ENCODE measurements around the gene PTPRE. TPM values are rescaled to one million over a fixed set of nuclear protein-coding genes. Genes with fewer than 3 reads are reported as not detected.

The PTPRE gene
- total RNA-seq, 2 donors from 2014 or later: 45.3 to 54.8 TPM

GRCh38 chr10:128059266-128059981, 152.5 kb downstream of the PTPRE start:
- H3K9me3 ChIP-seq (ENCODE audit: control insufficient read depth, low read length, poor library complexity, severe bottlenecking): no peaks in the 10 kb centered on the region
- ATAC-seq: no peak
- H3K36me3 Mint-ChIP-seq (ENCODE audit: low read depth): peaks cover 10% of the 10 kb centered on the region
- peaks cover 40% of the 10 kb centered on the region for H3K4me1 Mint-ChIP-seq
- DNase-seq: no peak
- H3K27ac Mint-ChIP-seq: peak overlapping the region; percentile 92
- H3K4me3 Mint-ChIP-seq: no peak overlapping the region
- no peaks in the 10 kb centered on the region for H3K27me3 Mint-ChIP-seq

DNA sequence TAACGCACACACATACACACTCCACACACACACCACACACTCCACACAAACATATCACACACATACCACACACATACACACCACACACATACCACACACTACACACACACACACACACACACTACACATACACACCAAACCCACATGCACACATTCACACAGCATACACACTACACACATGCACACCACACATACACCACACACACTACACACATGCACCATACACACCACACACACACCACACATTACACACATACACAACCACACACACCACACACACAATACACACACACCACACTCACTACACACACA, 153.0 kb downstream of the PTPRE start:
- H3K27me3 Mint-ChIP-seq: no peaks in the 10 kb centered on the region
- H3K27ac Mint-ChIP-seq: peak overlapping the region; percentile 92
- ATAC-seq: no peak
- H3K4me3 Mint-ChIP-seq: no peak overlapping the region
- no peaks in the 10 kb centered on the region for H3K9me3 ChIP-seq (ENCODE audit: control insufficient read depth, low read length, poor library complexity, severe bottlenecking)
- DNase-seq: no peak
- peaks cover 10% of the 10 kb centered on the region for H3K36me3 Mint-ChIP-seq (ENCODE audit: low read depth)
- H3K4me1 Mint-ChIP-seq: peaks cover 45% of the 10 kb centered on the region

GRCh38 chr10:128060341-128061250, 153.7 kb downstream of the PTPRE start:
- no peak for ATAC-seq
- Mint-ChIP-seq H3K27ac (peak overlapping the region; percentile 92), H3K4me1 (peaks cover 51% of the 10 kb centered on the region), H3K27me3 (no peaks in the 10 kb centered on the region), H3K4me3 (no peak overlapping the region), H3K36me3 (ENCODE audit: low read depth) (peaks cover 10% of the 10 kb centered on the region)
- no peak for DNase-seq
- H3K9me3 ChIP-seq (ENCODE audit: control insufficient read depth, low read length, poor library complexity, severe bottlenecking): no peaks in the 10 kb centered on the region

- DNase-seq (no peak), ATAC-seq (no peak)
- H3K9me3 ChIP-seq (ENCODE audit: control insufficient read depth, low read length, poor library complexity, severe bottlenecking): no peaks in the 10 kb centered on the region
- peaks cover 13% of the 10 kb centered on the region for H3K36me3 Mint-ChIP-seq (ENCODE audit: low read depth)
- H3K4me1 Mint-ChIP-seq: peaks cover 54% of the 10 kb centered on the region
- no peaks in the 10 kb centered on the region for H3K27me3 Mint-ChIP-seq
- peak overlapping the region; percentile 88 for H3K4me3 Mint-ChIP-seq
- peak overlapping the region; percentile 97 for H3K27ac Mint-ChIP-seq
Measured at GRCh38 chr10:128061306-128062300, 154.7 kb downstream of the PTPRE start.

DNA sequence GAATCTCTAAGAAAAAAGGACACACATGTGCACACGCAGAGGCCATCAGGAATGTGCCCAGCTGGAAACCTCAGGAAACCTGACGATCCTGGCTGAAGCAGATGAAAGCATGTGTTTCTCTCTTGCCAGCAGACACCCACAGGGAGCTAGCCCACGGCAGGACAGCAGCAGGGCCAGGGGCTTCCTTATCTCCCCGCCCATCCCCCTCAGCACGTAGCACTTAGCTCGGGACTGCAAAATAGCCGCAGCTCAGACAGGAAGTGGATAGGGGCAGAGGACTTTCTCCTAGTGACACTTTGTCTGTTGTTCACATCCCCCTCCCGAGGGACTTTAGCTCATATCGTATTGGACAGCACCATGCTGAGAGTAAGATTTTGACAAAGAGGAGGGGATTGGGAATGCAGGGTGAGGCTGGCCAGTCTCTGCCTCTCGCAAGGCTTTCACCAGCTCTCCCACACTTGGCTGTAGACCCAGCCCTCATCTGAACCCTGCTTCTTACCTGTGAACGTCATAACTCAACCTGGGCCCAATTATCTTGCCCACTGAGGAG, 155.5 kb downstream of the PTPRE start:
- Mint-ChIP-seq H3K36me3 (ENCODE audit: low read depth) (peaks cover 21% of the 10 kb centered on the region), H3K4me1 (peaks cover 62% of the 10 kb centered on the region), H3K27me3 (no peaks in the 10 kb centered on the region), H3K27ac (peak overlapping the region; percentile 97), H3K4me3 (peak overlapping the region; percentile 88)
- no peak for DNase-seq
- no peak for ATAC-seq
- no peaks in the 10 kb centered on the region for H3K9me3 ChIP-seq (ENCODE audit: control insufficient read depth, low read length, poor library complexity, severe bottlenecking)

DNA sequence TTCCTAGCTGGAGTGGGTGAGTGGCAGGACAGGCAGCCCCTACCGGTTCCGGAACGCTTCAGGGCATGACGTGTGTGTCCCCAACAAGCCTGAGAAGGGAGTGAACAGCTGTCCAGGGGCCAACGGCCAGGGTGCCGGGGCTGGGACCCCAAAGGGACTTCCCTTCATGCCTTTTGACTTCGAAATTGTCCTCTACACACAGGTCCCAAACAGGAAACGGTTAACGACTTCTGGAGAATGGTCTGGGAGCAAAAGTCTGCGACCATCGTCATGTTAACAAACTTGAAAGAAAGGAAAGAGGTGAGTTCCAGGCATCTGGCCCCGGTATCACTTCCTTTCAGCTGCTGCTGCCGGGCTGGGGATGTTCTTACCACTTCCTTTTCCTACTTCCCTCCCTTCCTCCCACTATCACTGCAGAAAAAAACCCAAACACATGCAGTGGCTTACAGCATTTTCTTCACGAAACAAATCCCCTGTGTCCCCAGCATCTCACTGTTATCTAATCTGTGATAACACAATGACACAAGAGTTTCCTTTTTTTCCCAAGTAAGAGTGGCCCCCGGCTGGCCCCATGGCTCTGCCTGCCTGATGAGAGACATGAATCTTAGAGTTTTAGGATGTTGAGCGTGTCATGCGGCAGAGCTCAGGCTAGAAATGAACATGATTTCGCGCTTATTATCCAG, 156.1 kb downstream of the PTPRE start:
- no peaks in the 10 kb centered on the region for H3K9me3 ChIP-seq (ENCODE audit: control insufficient read depth, low read length, poor library complexity, severe bottlenecking)
- peaks cover 59% of the 10 kb centered on the region for H3K4me1 Mint-ChIP-seq
- ATAC-seq (peak; percentile 75), DNase-seq (peak; percentile 27 to 47 (median 35))
- peaks cover 18% of the 10 kb centered on the region for H3K36me3 Mint-ChIP-seq (ENCODE audit: low read depth)
- H3K27ac Mint-ChIP-seq: peak overlapping the region; percentile 97
- H3K4me3 Mint-ChIP-seq: peak overlapping the region; percentile 88
- no peaks in the 10 kb centered on the region for H3K27me3 Mint-ChIP-seq

- no peak for DNase-seq
- Mint-ChIP-seq H3K36me3 (ENCODE audit: low read depth) (peaks cover 18% of the 10 kb centered on the region), H3K27ac (peak overlapping the region; percentile 97), H3K4me3 (peak overlapping the region; percentile 88), H3K4me1 (peaks cover 59% of the 10 kb centered on the region), H3K27me3 (no peaks in the 10 kb centered on the region)
- ATAC-seq: no peak
- H3K9me3 ChIP-seq (ENCODE audit: control insufficient read depth, low read length, poor library complexity, severe bottlenecking): no peaks in the 10 kb centered on the region
Measured at GRCh38 chr10:128063736-128064107, 156.8 kb downstream of the PTPRE start.

GRCh38 chr10:128064108-128064969, 157.4 kb downstream of the PTPRE start:
- peaks cover 59% of the 10 kb centered on the region for H3K4me1 Mint-ChIP-seq
- DNase-seq: peak in 2 of 3 donors; percentile 26 to 55
- H3K27me3 Mint-ChIP-seq: no peaks in the 10 kb centered on the region
- no peaks in the 10 kb centered on the region for H3K9me3 ChIP-seq (ENCODE audit: control insufficient read depth, low read length, poor library complexity, severe bottlenecking)
- peak overlapping the region; percentile 88 for H3K4me3 Mint-ChIP-seq
- peak overlapping the region; percentile 97 for H3K27ac Mint-ChIP-seq
- ATAC-seq: peak; percentile 70
- peaks cover 18% of the 10 kb centered on the region for H3K36me3 Mint-ChIP-seq (ENCODE audit: low read depth)

- peak overlapping the region; percentile 88 for H3K4me3 Mint-ChIP-seq
Measured at GRCh38 chr10:128064970-128065580, 158.2 kb downstream of the PTPRE start.

DNA sequence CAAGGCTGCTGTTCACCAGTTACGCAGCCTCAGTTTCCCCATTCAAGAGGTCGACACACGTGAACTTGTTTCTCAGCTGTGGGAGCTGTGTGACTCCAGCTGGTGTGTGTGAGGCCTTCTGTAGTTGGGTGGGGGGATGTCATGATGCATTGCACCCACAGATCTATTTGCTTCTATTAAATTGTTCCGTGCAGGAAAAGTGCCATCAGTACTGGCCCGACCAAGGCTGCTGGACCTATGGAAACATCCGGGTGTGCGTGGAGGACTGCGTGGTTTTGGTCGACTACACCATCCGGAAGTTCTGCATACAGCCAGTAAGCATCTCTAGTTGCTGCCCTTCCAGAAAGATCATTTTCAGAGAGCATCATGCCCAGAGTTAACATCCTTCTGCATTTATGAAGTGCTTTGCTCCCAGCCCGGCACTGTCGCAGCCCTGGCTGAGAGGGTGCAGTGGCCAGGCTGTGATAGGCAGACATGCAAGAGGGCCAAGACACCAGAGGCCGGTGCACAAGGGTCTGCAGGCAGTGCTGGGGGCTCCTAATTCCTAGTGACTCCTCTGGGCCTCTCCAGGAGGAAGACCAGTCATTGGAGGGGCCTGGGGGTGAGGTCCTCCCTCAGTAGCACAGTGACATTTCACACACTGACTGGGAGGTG, 159.1 kb downstream of the PTPRE start:
- peaks cover 12% of the 10 kb centered on the region for H3K36me3 Mint-ChIP-seq (ENCODE audit: low read depth)
- H3K27me3 Mint-ChIP-seq: no peaks in the 10 kb centered on the region
- peak overlapping the region; percentile 97 for H3K27ac Mint-ChIP-seq
- ATAC-seq (no peak), DNase-seq (no peak)
- peak overlapping the region; percentile 88 for H3K4me3 Mint-ChIP-seq
- peaks cover 54% of the 10 kb centered on the region for H3K4me1 Mint-ChIP-seq
- no peaks in the 10 kb centered on the region for H3K9me3 ChIP-seq (ENCODE audit: control insufficient read depth, low read length, poor library complexity, severe bottlenecking)

More at GRCh38 chr10:128064970-128065580, 158.2 kb downstream of the PTPRE start:
- H3K4me1 Mint-ChIP-seq: peaks cover 59% of the 10 kb centered on the region
- H3K27me3 Mint-ChIP-seq: no peaks in the 10 kb centered on the region
- peaks cover 15% of the 10 kb centered on the region for H3K36me3 Mint-ChIP-seq (ENCODE audit: low read depth)
- H3K27ac Mint-ChIP-seq: peak overlapping the region; percentile 97
- peak; percentile 46 for ATAC-seq
- no peaks in the 10 kb centered on the region for H3K9me3 ChIP-seq (ENCODE audit: control insufficient read depth, low read length, poor library complexity, severe bottlenecking)
- no peak for DNase-seq

- H3K4me1 Mint-ChIP-seq: peaks cover 52% of the 10 kb centered on the region
- ATAC-seq: no peak
- H3K9me3 ChIP-seq (ENCODE audit: control insufficient read depth, low read length, poor library complexity, severe bottlenecking): no peaks in the 10 kb centered on the region
- H3K27ac Mint-ChIP-seq: peak overlapping the region; percentile 97
- H3K27me3 Mint-ChIP-seq: no peaks in the 10 kb centered on the region
- no peak for DNase-seq
- peaks cover 14% of the 10 kb centered on the region for H3K36me3 Mint-ChIP-seq (ENCODE audit: low read depth)
- H3K4me3 Mint-ChIP-seq: no peak overlapping the region
Measured at GRCh38 chr10:128066870-128067382, 160.0 kb downstream of the PTPRE start.
